ENCODE measurements around the gene DLG2.
A peak's percentile ranks its signal among the peaks of the same experiment; 100 is the strongest.

Gene DLG2

DNA sequence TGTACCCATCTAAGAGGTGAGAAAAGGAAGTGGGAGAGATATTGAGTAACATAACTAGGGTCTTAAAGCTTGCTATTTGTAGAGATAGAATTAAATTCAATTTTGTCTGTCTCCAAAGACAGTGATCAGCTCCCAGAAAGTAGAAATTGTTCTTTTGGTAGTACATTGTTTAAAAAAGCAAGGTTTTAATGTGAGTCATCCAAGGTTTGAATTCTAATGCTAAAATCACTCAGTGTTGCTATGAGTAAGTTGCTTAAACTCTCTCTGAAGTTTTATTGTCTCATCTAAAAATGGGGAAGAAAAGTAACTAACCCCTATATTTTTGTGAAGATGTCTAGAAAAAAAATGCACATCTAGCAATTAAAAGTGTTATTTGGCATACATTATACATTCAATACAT lies 1336.5 kb downstream of the DLG2 start:
- Histone ChIP-seq H3K27ac (ENCODE audit: low read length) (no peak overlapping the region), H3K4me2 (ENCODE audit: low read depth, low read length) (no peak overlapping the region), H3K9me3 (replicated peaks; ENCODE audit: insufficient read depth, low read length) (no peaks in the 10 kb centered on the region), H2AFZ (ENCODE audit: low read length) (no peak overlapping the region), H3K9me2 (replicated peaks; ENCODE audit: insufficient read depth, low read length) (no peaks in the 10 kb centered on the region), H3K4me1 (ENCODE audit: low read length) (peaks cover 4% of the 10 kb centered on the region; the same call in 1 of the 2 replicates), H3K79me2 (ENCODE audit: low read length) (no peaks in the 10 kb centered on the region), H3K9ac (ENCODE audit: low read length) (no peak overlapping the region), H3F3A (ENCODE audit: insufficient read depth, low read length) (no peaks in the 10 kb centered on the region), H3K4me3 (ENCODE audit: low read length) (no peak overlapping the region), H3K27me3 (replicated peaks; ENCODE audit: insufficient read depth, low read length) (no peaks in the 10 kb centered on the region), H4K20me1 (ENCODE audit: insufficient read depth, low read length) (no peaks in the 10 kb centered on the region), H3K36me3 (replicated peaks; ENCODE audit: insufficient read depth, low read length) (no peaks in the 10 kb centered on the region)
- no peak for TF ChIP-seq EZH2 (optimal IDR thresholded peaks at IDR 0.05; ENCODE audit: low read depth, low read length)
- TF ChIP-seq, protein P1, sequence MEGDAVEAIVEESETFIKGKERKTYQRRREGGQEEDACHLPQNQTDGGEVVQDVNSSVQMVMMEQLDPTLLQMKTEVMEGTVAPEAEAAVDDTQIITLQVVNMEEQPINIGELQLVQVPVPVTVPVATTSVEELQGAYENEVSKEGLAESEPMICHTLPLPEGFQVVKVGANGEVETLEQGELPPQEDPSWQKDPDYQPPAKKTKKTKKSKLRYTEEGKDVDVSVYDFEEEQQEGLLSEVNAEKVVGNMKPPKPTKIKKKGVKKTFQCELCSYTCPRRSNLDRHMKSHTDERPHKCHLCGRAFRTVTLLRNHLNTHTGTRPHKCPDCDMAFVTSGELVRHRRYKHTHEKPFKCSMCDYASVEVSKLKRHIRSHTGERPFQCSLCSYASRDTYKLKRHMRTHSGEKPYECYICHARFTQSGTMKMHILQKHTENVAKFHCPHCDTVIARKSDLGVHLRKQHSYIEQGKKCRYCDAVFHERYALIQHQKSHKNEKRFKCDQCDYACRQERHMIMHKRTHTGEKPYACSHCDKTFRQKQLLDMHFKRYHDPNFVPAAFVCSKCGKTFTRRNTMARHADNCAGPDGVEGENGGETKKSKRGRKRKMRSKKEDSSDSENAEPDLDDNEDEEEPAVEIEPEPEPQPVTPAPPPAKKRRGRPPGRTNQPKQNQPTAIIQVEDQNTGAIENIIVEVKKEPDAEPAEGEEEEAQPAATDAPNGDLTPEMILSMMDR (IDR thresholded peaks at IDR 0.05; ENCODE audit: low read length) = no peak
- no peak for TF ChIP-seq EZH2phosphoT487 (IDR thresholded peaks at IDR 0.05; ENCODE audit: low read length)
- no peak for DNase-seq

DNA sequence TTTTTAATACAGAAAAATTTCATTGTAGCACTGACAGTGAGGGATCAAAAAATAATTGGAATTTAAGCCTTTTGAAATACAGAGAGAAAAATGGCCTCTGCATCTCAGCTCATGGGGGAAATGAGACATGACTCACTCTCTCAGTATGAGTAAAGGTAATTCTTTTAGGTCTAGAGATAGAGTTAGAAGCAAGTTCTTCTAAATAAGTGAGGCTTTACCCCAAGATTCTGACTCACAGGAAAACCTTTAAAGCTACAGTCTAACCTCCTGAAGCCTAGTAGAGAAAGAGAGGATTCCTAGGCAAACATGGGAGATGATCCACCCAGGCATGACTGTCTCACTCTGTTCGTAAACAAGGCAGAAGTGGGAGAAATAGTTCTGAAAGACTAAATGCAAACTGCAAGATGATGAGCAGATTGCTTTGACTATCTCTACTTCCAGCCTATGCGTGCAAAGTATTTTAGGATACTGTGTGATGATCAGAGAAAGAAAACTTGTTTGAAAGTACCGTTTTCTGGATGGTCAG lies 1337.7 kb downstream of the DLG2 start:
- DNase-seq = peak; percentile 9
- 0 out of 2 replicates have a peak overlapping the region, but pooled peaks have one; percentile 3 for H3K27ac ChIP-seq (ENCODE audit: low read length)

DNA sequence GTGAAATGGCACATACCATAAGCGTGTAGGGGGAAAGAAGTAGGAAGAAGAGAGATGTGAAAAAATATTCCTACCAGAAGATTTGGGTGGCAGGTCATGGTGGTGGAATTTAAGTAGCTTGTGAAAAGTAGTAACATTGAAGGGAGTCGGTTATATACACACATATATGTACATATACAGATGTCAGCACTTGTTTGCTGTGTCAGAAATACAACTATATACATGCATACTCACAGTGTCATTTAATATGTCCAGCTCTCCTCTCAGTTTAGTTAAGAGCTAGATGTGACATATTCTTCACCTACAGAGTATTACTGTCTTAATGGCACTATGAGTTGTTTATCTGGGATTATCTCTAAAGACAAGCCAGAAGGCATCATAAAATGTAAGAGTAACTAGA lies 1353.6 kb downstream of the DLG2 start:
- no peak overlapping the region for H2AFZ ChIP-seq (ENCODE audit: low read length)
- H3K9ac ChIP-seq (ENCODE audit: low read length) = no peak overlapping the region
- H3K79me2 ChIP-seq (ENCODE audit: low read length) = no peaks in the 10 kb centered on the region

More for the DNA sequence above, 1337.7 kb downstream of the DLG2 start:
- no peak overlapping the region for H3K4me3 ChIP-seq (ENCODE audit: low read length)
- no peaks in the 10 kb centered on the region for H3K79me2 ChIP-seq (ENCODE audit: low read length)
- no peaks in the 10 kb centered on the region for H3F3A ChIP-seq (ENCODE audit: insufficient read depth, low read length)
- H3K4me1 ChIP-seq (ENCODE audit: low read length) = peaks cover 4% of the 10 kb centered on the region; the same call in 1 of the 2 replicates
- peak overlapping the region; percentile 12; the same call in 1 of the 2 replicates for H3K4me2 ChIP-seq (ENCODE audit: low read depth, low read length)
- no peaks in the 10 kb centered on the region for H3K27me3 ChIP-seq (replicated peaks; ENCODE audit: insufficient read depth, low read length)
- H4K20me1 ChIP-seq (ENCODE audit: insufficient read depth, low read length) = no peaks in the 10 kb centered on the region
- no peaks in the 10 kb centered on the region for H3K36me3 ChIP-seq (replicated peaks; ENCODE audit: insufficient read depth, low read length)
- 0 out of 2 replicates have a peak overlapping the region, but pooled peaks have one; percentile 6 for H2AFZ ChIP-seq (ENCODE audit: low read length)
- no peak overlapping the region for H3K9ac ChIP-seq (ENCODE audit: low read length)
- no peak for TF ChIP-seq EZH2 (optimal IDR thresholded peaks at IDR 0.05; ENCODE audit: low read depth, low read length)
- TF ChIP-seq EZH2phosphoT487 (IDR thresholded peaks at IDR 0.05; ENCODE audit: low read length) = no peak
- TF ChIP-seq, protein P1 (IDR thresholded peaks at IDR 0.05; ENCODE audit: low read length) = no peak
- H3K9me3 ChIP-seq (replicated peaks; ENCODE audit: insufficient read depth, low read length) = no peaks in the 10 kb centered on the region
- no peaks in the 10 kb centered on the region for H3K9me2 ChIP-seq (replicated peaks; ENCODE audit: insufficient read depth, low read length)

More for the DNA sequence above, 1353.6 kb downstream of the DLG2 start:
- Histone ChIP-seq H4K20me1 (ENCODE audit: insufficient read depth, low read length) (no peaks in the 10 kb centered on the region), H3K4me1 (ENCODE audit: low read length) (no peaks in the 10 kb centered on the region), H3K9me2 (replicated peaks; ENCODE audit: insufficient read depth, low read length) (no peaks in the 10 kb centered on the region), H3K27ac (ENCODE audit: low read length) (no peak overlapping the region), H3F3A (ENCODE audit: insufficient read depth, low read length) (no peaks in the 10 kb centered on the region), H3K36me3 (replicated peaks; ENCODE audit: insufficient read depth, low read length) (no peaks in the 10 kb centered on the region), H3K4me3 (ENCODE audit: low read length) (no peak overlapping the region), H3K9me3 (replicated peaks; ENCODE audit: insufficient read depth, low read length) (no peaks in the 10 kb centered on the region), H3K27me3 (replicated peaks; ENCODE audit: insufficient read depth, low read length) (no peaks in the 10 kb centered on the region), H3K4me2 (ENCODE audit: low read depth, low read length) (no peak overlapping the region)
- TF ChIP-seq, protein P1 (IDR thresholded peaks at IDR 0.05; ENCODE audit: low read length) = no peak
- TF ChIP-seq EZH2phosphoT487 (IDR thresholded peaks at IDR 0.05; ENCODE audit: low read length) (no peak), EZH2 (optimal IDR thresholded peaks at IDR 0.05; ENCODE audit: low read depth, low read length) (no peak)
- DNase-seq = no peak

Measured in MM.1S (cell line).